Measurements from ENCODE around the gene TRPC1. TPM values are rescaled to one million over a fixed set of nuclear protein-coding genes. Genes with fewer than 3 reads are reported as not detected.
"Not testable (repeated sequence)": the region's sequence is repeated elsewhere in the genome, so short reads cannot be mapped to it uniquely, and the experiment has no call there.

The TRPC1 gene
- total RNA-seq, 1 donor from 2014 or later: 9.9 TPM

GRCh38 chr3:142752605-142753004 is 28.8 kb downstream of the TRPC1 start:
- DNase-seq (ENCODE audit: low spot score): not testable (repeated sequence)

- DNase-seq (ENCODE audit: low spot score): no peak
These were observed 30.7 kb downstream of the TRPC1 start for GRCh38 chr3:142754494-142754893.

DNA sequence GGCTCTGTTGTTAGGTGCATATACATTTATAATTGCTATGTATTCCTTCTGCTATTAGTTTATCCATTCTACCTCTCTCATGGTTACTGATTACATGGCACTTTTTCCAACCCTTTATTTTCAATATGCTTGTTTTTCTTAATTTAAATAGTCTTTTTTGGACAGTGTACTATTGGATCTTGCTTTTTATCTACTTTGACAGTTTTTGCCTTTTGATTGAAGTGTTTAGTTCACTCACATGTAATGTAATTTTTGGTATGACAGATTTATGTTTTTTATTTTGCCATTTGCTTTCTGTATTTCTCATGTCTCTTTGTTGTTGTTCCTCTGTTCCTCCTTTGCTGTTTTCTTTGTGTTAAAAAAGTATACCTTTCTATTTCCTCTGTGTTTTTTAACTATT is 44.5 kb downstream of the TRPC1 start:
- DNase-seq (ENCODE audit: low spot score): no peak

DNA sequence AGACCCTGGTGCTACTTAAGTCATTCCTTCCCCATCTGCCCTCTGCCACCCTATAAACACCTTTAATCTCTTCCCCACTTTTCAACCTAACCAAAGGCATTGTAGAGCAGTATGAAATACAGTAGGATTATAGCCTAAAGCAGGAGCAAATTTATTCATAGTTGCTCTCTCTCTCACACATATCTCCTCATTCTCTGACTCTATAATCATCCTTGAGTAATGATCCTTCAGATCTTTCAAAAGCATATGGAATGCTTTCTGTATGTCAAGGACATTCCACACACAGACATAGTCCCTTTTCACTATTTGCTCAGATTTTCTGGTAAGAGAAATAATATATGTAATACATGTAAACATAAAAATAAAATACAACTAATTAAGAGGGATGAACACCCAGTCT is 54.1 kb downstream of the TRPC1 start:
- no peak for DNase-seq (ENCODE audit: low spot score)

DNA sequence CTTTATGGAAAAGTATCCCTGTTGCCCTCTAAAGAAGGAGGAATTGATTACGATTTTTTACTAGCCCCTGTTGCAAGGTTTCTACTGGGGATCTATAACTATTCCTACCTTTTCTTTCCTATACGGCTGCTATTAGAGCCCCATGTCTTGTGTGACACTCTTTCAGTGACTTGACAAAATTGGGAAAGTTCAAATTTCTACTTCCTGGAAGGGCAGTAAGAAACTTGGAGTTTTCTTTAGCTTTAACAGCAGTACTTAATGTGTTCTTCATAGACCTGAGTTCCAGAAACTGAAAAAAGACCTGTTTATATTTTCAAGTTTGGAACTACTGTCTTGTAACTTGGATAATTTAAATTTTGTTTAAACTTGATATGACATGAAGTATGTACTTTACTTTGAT is 54.7 kb downstream of the TRPC1 start:
- no peak for DNase-seq (ENCODE audit: low spot score)

GRCh38 chr3:142779591-142779990 is 55.8 kb downstream of the TRPC1 start:
- no peak for DNase-seq (ENCODE audit: low spot score)

DNA sequence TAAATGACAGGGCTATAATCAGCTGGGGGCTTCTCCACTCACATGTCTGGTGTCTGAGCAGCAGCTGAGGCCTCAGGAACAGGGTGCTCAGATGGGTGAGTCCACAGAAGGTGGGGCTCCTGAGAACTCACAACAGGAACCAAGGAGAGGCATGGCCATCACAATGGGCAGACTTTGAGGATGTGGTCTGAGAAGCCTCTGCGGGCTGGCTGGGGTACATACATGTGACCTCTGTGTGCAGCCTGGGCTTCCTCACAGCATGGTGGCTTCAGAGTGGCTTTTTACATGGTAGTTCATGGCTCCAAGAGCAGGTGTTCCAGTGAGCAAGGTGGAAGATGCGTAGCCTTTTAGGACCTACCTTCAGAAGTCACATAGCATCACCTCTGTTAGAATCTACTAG is 58.8 kb downstream of the TRPC1 start:
- no peak for DNase-seq (ENCODE audit: low spot score)

DNA sequence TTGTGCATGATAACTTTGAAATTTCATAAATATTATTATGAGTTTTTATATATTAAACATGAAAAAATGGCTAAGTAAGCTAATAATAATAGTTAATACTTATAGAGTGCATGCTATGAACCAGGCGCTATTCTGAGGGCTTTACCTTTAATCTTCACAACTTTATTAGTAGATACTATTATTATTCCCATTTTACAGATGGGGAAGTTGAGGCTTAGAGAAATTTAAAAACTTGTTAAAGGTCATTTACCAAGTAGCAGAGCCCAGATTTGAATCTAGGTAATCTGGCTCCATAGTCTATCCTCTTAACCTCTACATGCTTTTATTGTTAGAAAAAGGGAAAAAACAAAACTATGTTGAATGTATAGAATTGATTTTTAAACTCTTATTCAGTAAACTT is 60.4 kb downstream of the TRPC1 start:
- DNase-seq (ENCODE audit: low spot score): no peak

DNA sequence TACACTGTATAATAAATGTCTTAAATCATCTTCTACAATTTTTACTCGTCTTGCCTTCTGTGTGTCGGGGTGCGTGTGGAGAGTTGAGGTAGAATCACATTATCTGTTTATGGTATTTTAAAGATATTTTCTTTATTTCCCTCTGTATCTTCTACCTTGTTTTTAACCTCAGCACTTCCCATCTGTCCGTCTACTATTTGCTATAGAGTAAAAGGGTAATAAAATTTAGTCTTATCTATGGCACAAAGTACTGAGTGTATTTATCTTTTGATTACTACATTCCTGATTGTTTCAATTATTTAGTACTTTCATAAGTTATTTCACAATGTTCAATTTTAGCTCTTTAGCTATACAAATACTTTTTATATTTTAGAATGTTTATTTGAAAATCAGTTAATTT is 62.2 kb downstream of the TRPC1 start:
- DNase-seq (ENCODE audit: low spot score): no peak

GRCh38 chr3:142787719-142788118 is 63.9 kb downstream of the TRPC1 start:
- DNase-seq (ENCODE audit: low spot score): no peak

GRCh38 chr3:142794508-142794907 is 70.7 kb downstream of the TRPC1 start:
- DNase-seq (ENCODE audit: low spot score): no peak

GRCh38 chr3:142795332-142795731 is 71.5 kb downstream of the TRPC1 start:
- DNase-seq (ENCODE audit: low spot score): no peak

DNA sequence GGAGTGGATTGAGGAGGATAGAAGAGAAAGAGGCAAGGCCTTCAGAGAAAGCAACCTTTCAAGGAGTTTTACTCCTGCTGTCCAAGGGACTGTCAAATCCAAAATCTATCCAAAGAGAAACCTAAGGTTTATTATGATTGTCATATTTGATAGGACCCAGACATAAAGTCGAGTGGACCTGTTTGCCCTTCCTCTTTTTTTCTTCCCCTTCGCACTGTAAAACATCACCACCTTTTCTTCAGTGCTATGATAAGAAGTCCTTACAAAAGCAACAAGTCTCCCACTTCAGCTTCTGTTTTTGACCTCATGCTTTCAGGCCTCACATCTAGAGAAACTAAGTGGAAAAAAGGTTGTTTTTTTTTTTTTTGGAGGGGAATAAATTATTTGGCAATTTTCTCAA is 73.0 kb downstream of the TRPC1 start:
- no peak for DNase-seq (ENCODE audit: low spot score)

GRCh38 chr3:142801746-142802145 is 77.9 kb downstream of the TRPC1 start:
- DNase-seq (ENCODE audit: low spot score): no peak

DNA sequence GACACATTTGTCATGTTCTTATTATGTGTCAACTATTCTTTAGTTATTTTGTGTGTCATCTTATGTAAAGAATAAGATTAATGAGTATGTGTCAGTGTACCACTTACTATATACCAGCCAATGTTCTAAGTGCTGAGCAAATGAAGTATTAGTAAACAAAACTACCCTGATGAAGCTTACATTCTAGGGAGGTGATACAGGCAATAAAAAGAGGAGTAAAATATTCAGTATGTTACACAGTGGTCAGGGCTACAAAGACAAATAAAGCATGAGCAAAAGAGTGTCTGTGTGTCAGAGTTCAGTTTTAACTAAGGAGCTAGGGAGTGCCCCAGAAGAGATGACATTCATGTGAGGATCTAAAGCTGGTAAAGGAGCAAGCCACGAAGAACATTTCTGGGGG is 79.1 kb downstream of the TRPC1 start:
- DNase-seq (ENCODE audit: low spot score): no peak

DNA sequence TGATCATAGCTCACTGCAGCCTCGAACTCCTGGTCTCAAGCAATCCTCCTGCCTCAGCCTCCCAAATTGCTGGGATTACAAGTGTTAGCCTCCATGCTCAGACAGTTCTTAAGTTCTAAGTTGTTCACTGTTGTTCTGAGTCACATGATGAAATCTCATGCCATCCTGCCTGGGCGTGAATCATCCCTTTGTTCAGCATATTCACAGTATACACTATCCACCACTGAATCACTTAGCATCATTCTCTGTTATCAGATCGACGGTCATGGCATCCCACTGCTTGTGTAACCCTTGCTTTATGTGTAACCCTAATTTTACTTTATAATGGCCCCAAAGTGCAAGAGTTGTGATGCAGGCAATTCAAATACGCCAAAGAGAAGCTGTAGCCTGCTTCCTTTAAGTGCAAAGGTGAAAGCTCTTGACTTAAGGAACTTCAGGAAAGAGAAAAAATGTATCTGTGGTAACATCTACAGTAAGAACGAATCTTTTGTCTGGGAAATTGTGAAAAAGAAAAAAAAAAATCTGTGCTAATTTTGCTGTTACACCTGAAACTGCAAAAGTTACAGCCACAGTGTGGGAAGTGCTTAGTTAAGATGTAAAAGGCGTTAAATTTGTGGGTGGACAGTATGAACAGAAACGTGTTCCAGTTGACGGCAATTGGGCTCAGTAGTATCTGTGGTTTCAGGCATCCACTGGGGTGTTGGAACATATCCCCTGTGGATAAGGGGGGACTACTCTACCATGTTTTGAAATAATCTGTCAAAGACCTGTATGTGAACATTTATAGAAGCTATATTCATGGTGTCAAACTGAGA is 84.5 kb downstream of the TRPC1 start:
- DNase-seq (ENCODE audit: low spot score): no peak

DNA sequence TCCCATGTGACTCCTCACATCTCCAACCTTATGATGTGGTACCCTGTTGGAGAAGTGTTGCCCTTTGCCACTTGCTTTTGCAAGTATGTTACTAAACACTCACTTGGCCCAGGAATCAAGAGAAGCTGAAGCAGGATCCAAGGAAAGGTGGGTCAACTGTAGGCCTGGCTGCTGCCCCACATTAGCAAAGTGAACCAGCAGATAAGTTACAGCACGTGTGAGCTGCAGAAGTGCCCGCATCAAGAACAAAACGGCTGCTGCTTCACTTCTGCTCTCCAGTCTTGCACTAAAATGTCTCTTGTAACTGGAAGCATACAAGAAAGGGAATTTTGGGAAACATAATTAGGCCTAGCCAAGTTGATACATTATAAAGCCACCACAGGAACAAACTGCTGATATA is 85.4 kb downstream of the TRPC1 start:
- no peak for DNase-seq (ENCODE audit: low spot score)

DNA sequence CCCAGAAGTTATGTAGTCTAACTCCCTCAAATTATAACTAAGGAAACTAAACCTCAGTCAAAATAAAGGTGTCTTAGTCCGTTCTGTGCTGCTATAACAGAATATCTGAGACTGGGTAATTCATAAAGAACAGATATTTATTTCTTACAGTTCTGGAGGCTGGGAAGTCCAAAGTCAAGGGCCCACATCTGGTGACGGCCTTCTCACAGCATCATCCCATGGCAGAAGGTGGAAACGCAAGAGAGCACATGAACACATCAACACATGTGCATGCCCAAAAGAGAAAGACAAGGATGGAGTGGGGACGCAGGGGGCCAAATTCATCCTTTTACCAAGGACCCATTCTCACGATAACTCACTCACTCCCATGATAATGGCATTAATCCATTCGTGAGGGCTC is 92.0 kb downstream of the TRPC1 start:
- DNase-seq (ENCODE audit: low spot score): no peak

DNA sequence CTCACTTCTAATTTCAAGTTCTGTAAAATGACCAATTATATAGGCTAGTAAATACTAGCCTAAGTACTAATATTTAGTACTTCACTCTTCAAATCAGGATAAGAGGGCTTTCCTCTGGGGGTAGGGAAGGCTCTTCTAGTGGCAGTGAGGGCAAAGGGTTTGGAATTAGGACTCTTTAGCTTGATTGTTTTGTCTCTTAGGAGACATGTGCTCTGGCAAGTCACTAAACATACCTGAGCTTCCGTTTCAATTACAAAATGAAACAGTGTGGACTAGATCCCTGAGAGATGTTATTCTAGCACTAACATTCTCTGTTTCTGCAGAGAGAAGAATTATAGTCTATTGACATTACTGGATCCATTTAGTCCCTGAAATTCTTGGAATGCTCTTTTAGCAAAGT is 93.5 kb downstream of the TRPC1 start:
- no peak for DNase-seq (ENCODE audit: low spot score)

DNA sequence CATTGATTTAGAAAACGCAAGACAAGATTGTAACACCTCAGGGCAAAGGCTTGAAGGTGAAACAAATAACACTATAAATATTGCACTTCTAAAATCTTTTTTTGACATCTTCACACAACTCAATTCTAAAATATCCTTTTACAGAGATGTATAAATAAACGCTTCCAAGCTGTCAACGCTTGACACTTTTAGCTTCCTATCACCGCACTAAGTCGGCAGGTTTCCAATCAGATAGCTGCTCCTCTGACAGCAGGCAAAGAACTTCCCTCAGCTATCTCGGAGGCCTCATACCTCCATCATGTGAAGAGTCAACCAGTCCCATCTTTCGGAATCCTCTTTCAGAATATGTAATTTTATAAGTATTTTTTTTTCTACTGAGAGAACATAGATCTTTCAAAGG is 94.1 kb downstream of the TRPC1 start:
- no peak for DNase-seq (ENCODE audit: low spot score)

DNA sequence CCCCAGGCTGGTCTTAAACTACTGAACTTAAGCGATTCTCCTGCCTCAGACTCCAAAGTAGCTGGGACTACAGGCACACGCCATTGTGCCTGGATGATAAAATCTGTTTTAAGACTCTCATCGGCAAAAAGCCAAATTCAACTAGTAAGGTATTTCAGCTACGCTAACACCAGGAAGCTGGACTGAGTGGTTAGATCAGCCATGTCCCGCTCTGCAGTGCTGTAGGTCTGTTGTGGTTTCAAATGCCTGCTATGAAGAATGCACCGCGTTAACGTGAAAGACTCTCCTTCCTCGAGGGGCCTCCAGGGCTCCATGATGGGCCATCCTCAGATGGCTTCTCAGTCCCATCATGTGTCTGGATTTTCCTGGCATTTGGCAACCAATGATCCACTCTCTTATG is 94.8 kb downstream of the TRPC1 start:
- DNase-seq (ENCODE audit: low spot score): no peak

- no peak for DNase-seq (ENCODE audit: low spot score)
These were observed 95.3 kb downstream of the TRPC1 start for GRCh38 chr3:142819179-142819578.

- DNase-seq (ENCODE audit: low spot score): peak; percentile 82
These were observed 105.0 kb downstream of the TRPC1 start for GRCh38 chr3:142828703-142829305.

GRCh38 chr3:142837526-142837925 is 113.7 kb downstream of the TRPC1 start:
- DNase-seq (ENCODE audit: low spot score): no peak

Measured in mucosa of gallbladder (tissue), 1 donor.